OCI-LY7 (cell line): ENCODE results near the gene RNF214.

ENCODE experiments used
- CTCF ChIP-seq: fragments of 200-600 bp; sonication (generic); conservative IDR thresholded peaks from 2 replicates; pipeline ENCODE4 v1.5.1; 2014; ENCODE audit warnings: mild to moderate bottlenecking, antibody characterized with exemption, low read length, moderate library complexity, mixed read lengths
- EZH2phosphoT487 ChIP-seq: fragments of 200-600 bp; sonication (generic); IDR thresholded peaks from 2 replicates; pipeline ENCODE4 v1.6.1; 2018; ENCODE audit warnings: low read depth, borderline replicate concordance, mild to moderate bottlenecking, mixed run types, antibody characterized with exemption, low read length, moderate library complexity, mixed read lengths

GRCh38 chr11:117314840-117315239, 82.4 kb downstream of the RNF214 start:
- TF ChIP-seq EZH2phosphoT487 (no peak), CTCF (no peak)
